Measurements from ENCODE around the gene GRN.

The GRN gene

GRCh38 chr17:44314524-44314868 lies 30.6 kb upstream of the GRN start:
- TF ChIP-seq CTCF (IDR thresholded peaks at IDR 0.05; ENCODE audit: insufficient read depth, low read depth, low read length, missing control alignments), result no peak
- no peak for DNase-seq (ENCODE audit: low read depth)
- no peak overlapping the region for H3K4me3 ChIP-seq (ENCODE audit: low read length)

GRCh38 chr17:44314869-44315661 lies 30.0 kb upstream of the GRN start:
- TF ChIP-seq CTCF (IDR thresholded peaks at IDR 0.05; ENCODE audit: insufficient read depth, low read depth, low read length, missing control alignments), result no peak
- DNase-seq (ENCODE audit: low read depth), result peak; percentile 72
- peak overlapping the region; percentile 36 for H3K4me3 ChIP-seq (ENCODE audit: low read length)

- no peak for DNase-seq (ENCODE audit: low read depth)
- H3K4me3 ChIP-seq (ENCODE audit: low read length), result peak overlapping the region; percentile 13
- TF ChIP-seq CTCF (IDR thresholded peaks at IDR 0.05; ENCODE audit: insufficient read depth, low read depth, low read length, missing control alignments), result no peak
These were observed 29.1 kb upstream of the GRN start for GRCh38 chr17:44315760-44316731.

GRCh38 chr17:44317545-44317944 lies 27.6 kb upstream of the GRN start:
- DNase-seq (ENCODE audit: low read depth), result no peak
- TF ChIP-seq CTCF (IDR thresholded peaks at IDR 0.05; ENCODE audit: insufficient read depth, low read depth, low read length, missing control alignments), result no peak

GRCh38 chr17:44318077-44318892 lies 26.8 kb upstream of the GRN start:
- H3K4me3 ChIP-seq (ENCODE audit: low read length), result no peak overlapping the region
- no peak for DNase-seq (ENCODE audit: low read depth)
- TF ChIP-seq CTCF (IDR thresholded peaks at IDR 0.05; ENCODE audit: insufficient read depth, low read depth, low read length, missing control alignments), result no peak

More at GRCh38 chr17:44317545-44317944, 27.6 kb upstream of the GRN start:
- no peak overlapping the region for H3K4me3 ChIP-seq (ENCODE audit: low read length)

GRCh38 chr17:44320066-44320465 lies 25.0 kb upstream of the GRN start:
- no peak overlapping the region for H3K4me3 ChIP-seq (ENCODE audit: low read length)
- no peak for DNase-seq (ENCODE audit: low read depth)
- TF ChIP-seq CTCF (IDR thresholded peaks at IDR 0.05; ENCODE audit: insufficient read depth, low read depth, low read length, missing control alignments), result no peak

Data from epithelial cell of esophagus (primary cell).